ENCODE data around the gene MADD. TPM values are rescaled to one million over a fixed set of nuclear protein-coding genes. Genes with fewer than 3 reads are reported as not detected.

Gene MADD
- total RNA-seq, 1 experiment from 2014 or later = 31.2 TPM

GRCh38 chr11:47274495-47275235 lies 4.7 kb downstream of the MADD start:
- Histone ChIP-seq H3K4me2 (ENCODE audit: low read depth, low read length, poor library complexity, severe bottlenecking) (no peak overlapping the region), H3K36me3 (ENCODE audit: insufficient read depth, low read length) (peaks cover 26% of the 10 kb centered on the region), H4K20me1 (ENCODE audit: insufficient read depth, low read depth, low read length) (peaks cover 40% of the 10 kb centered on the region), H3K27ac (ENCODE audit: low read length) (no peak overlapping the region), H3K9me3 (ENCODE audit: low read length) (no peaks in the 10 kb centered on the region), H3K9me2 (replicated peaks; ENCODE audit: insufficient read depth, low read length) (no peaks in the 10 kb centered on the region), H2AFZ (ENCODE audit: low read length) (no peak overlapping the region), H3K27me3 (ENCODE audit: low read length) (no peaks in the 10 kb centered on the region), H3K9ac (ENCODE audit: low read length) (no peak overlapping the region), H3K4me1 (ENCODE audit: low read length) (peaks cover 26% of the 10 kb centered on the region), H3K4me3 (ENCODE audit: low read length) (no peak overlapping the region), H3K79me2 (ENCODE audit: low read length) (peaks cover 56% of the 10 kb centered on the region)
- DNase-seq = no peak

- H3K4me1 ChIP-seq (ENCODE audit: low read length) = peaks cover 12% of the 10 kb centered on the region
- H3K27me3 ChIP-seq (ENCODE audit: low read length) = no peaks in the 10 kb centered on the region
- H3K4me2 ChIP-seq (ENCODE audit: low read depth, low read length, poor library complexity, severe bottlenecking) = no peak overlapping the region
- no peak overlapping the region for H3K4me3 ChIP-seq (ENCODE audit: low read length)
- H3K9ac ChIP-seq (ENCODE audit: low read length) = no peak overlapping the region
- no peak for DNase-seq
- peaks cover 35% of the 10 kb centered on the region for H3K36me3 ChIP-seq (ENCODE audit: insufficient read depth, low read length)
- no peaks in the 10 kb centered on the region for H3K9me3 ChIP-seq (ENCODE audit: low read length)
- H2AFZ ChIP-seq (ENCODE audit: low read length) = no peak overlapping the region
- H3K27ac ChIP-seq (ENCODE audit: low read length) = no peak overlapping the region
- peaks cover 26% of the 10 kb centered on the region for H4K20me1 ChIP-seq (ENCODE audit: insufficient read depth, low read depth, low read length)
- no peaks in the 10 kb centered on the region for H3K9me2 ChIP-seq (replicated peaks; ENCODE audit: insufficient read depth, low read length)
- H3K79me2 ChIP-seq (ENCODE audit: low read length) = peaks cover 40% of the 10 kb centered on the region
Observed at GRCh38 chr11:47276923-47277322, 7.0 kb downstream of the MADD start.

DNA sequence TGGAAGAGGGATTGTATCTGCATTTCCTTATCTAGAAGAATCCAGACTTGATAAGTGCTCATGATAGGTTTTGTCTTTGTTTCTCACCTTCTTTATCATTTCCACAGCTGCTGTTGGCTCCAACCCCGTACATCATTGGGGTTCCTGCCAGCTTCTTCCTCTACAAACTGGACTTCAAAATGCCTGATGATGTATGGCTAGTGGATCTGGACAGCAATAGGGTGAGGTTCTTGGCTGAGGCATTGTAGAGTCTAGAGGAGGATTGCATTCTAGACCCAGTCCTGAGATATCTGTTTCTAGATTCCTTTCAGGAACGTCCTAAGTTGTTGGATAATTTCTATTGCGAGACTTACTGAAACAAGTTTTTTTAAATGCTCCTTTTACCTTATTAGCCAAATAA lies 8.1 kb downstream of the MADD start:
- Histone ChIP-seq H4K20me1 (ENCODE audit: insufficient read depth, low read depth, low read length) (peaks cover 14% of the 10 kb centered on the region), H2AFZ (ENCODE audit: low read length) (no peak overlapping the region), H3K4me1 (ENCODE audit: low read length) (peaks cover under 1% of the 10 kb centered on the region), H3K4me3 (ENCODE audit: low read length) (no peak overlapping the region), H3K27me3 (ENCODE audit: low read length) (no peaks in the 10 kb centered on the region), H3K27ac (ENCODE audit: low read length) (no peak overlapping the region), H3K79me2 (ENCODE audit: low read length) (peaks cover 28% of the 10 kb centered on the region), H3K9ac (ENCODE audit: low read length) (no peak overlapping the region), H3K4me2 (ENCODE audit: low read depth, low read length, poor library complexity, severe bottlenecking) (no peak overlapping the region), H3K36me3 (ENCODE audit: insufficient read depth, low read length) (peaks cover 41% of the 10 kb centered on the region), H3K9me2 (replicated peaks; ENCODE audit: insufficient read depth, low read length) (no peaks in the 10 kb centered on the region), H3K9me3 (ENCODE audit: low read length) (no peaks in the 10 kb centered on the region)
- DNase-seq = no peak

- Histone ChIP-seq H3K4me2 (ENCODE audit: low read depth, low read length, poor library complexity, severe bottlenecking) (no peak overlapping the region), H4K20me1 (ENCODE audit: insufficient read depth, low read depth, low read length) (peaks cover 10% of the 10 kb centered on the region), H3K9ac (ENCODE audit: low read length) (no peak overlapping the region), H3K27me3 (ENCODE audit: low read length) (no peaks in the 10 kb centered on the region), H3K9me3 (ENCODE audit: low read length) (no peaks in the 10 kb centered on the region), H3K36me3 (ENCODE audit: insufficient read depth, low read length) (peaks cover 41% of the 10 kb centered on the region), H3K4me1 (ENCODE audit: low read length) (no peaks in the 10 kb centered on the region), H3K79me2 (ENCODE audit: low read length) (peaks cover 21% of the 10 kb centered on the region), H3K27ac (ENCODE audit: low read length) (no peak overlapping the region), H3K4me3 (ENCODE audit: low read length) (no peak overlapping the region), H2AFZ (ENCODE audit: low read length) (no peak overlapping the region), H3K9me2 (replicated peaks; ENCODE audit: insufficient read depth, low read length) (no peaks in the 10 kb centered on the region)
- no peak for DNase-seq
Observed at GRCh38 chr11:47278769-47279168, 8.8 kb downstream of the MADD start.

- Histone ChIP-seq H3K4me3 (ENCODE audit: low read length) (no peak overlapping the region), H4K20me1 (ENCODE audit: insufficient read depth, low read depth, low read length) (no peaks in the 10 kb centered on the region), H3K9me3 (ENCODE audit: low read length) (no peaks in the 10 kb centered on the region), H3K9ac (ENCODE audit: low read length) (no peak overlapping the region), H3K36me3 (ENCODE audit: insufficient read depth, low read length) (peaks cover 43% of the 10 kb centered on the region), H3K9me2 (replicated peaks; ENCODE audit: insufficient read depth, low read length) (no peaks in the 10 kb centered on the region), H3K4me1 (ENCODE audit: low read length) (no peaks in the 10 kb centered on the region), H3K79me2 (ENCODE audit: low read length) (peaks cover 8% of the 10 kb centered on the region; the same call in 1 of the 2 replicates), H2AFZ (ENCODE audit: low read length) (no peak overlapping the region), H3K27ac (ENCODE audit: low read length) (no peak overlapping the region), H3K4me2 (ENCODE audit: low read depth, low read length, poor library complexity, severe bottlenecking) (no peak overlapping the region), H3K27me3 (ENCODE audit: low read length) (no peaks in the 10 kb centered on the region)
- no peak for DNase-seq
Observed at GRCh38 chr11:47280099-47280498, 10.2 kb downstream of the MADD start.

DNA sequence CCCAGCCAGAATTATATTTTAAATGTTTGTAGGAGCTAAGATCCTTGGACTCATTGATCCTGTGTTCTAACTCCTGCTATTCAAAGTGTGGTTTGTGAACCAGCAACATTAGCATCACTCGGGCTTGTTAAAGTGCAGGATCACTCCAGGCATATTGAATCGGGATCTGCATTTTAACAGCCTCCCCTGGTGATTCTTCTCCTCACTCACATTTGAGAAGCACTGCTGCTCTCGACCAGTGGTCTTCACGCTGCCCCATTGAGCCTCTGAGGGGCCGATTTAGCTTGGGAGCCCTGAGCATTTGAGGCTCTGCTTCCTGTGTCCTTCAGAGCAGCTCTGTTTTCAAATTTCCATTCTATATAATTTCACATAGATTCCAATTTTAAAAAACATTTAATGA lies 10.9 kb downstream of the MADD start:
- no peak overlapping the region for H3K27ac ChIP-seq (ENCODE audit: low read length)
- H3K9me2 ChIP-seq (replicated peaks; ENCODE audit: insufficient read depth, low read length) = no peaks in the 10 kb centered on the region
- no peak overlapping the region for H2AFZ ChIP-seq (ENCODE audit: low read length)
- H3K4me3 ChIP-seq (ENCODE audit: low read length) = no peak overlapping the region
- no peaks in the 10 kb centered on the region for H3K4me1 ChIP-seq (ENCODE audit: low read length)
- no peak overlapping the region for H3K4me2 ChIP-seq (ENCODE audit: low read depth, low read length, poor library complexity, severe bottlenecking)
- no peak for DNase-seq
- no peaks in the 10 kb centered on the region for H3K9me3 ChIP-seq (ENCODE audit: low read length)
- peaks cover 39% of the 10 kb centered on the region for H3K36me3 ChIP-seq (ENCODE audit: insufficient read depth, low read length)
- no peak overlapping the region for H3K9ac ChIP-seq (ENCODE audit: low read length)
- H4K20me1 ChIP-seq (ENCODE audit: insufficient read depth, low read depth, low read length) = no peaks in the 10 kb centered on the region
- H3K79me2 ChIP-seq (ENCODE audit: low read length) = peaks cover 3% of the 10 kb centered on the region; the same call in 1 of the 2 replicates
- H3K27me3 ChIP-seq (ENCODE audit: low read length) = no peaks in the 10 kb centered on the region

GRCh38 chr11:47282462-47282861 lies 12.5 kb downstream of the MADD start:
- H3K9me2 ChIP-seq (replicated peaks; ENCODE audit: insufficient read depth, low read length) = no peaks in the 10 kb centered on the region
- H3K4me1 ChIP-seq (ENCODE audit: low read length) = no peaks in the 10 kb centered on the region
- no peak for DNase-seq
- no peak overlapping the region for H3K4me3 ChIP-seq (ENCODE audit: low read length)
- H3K27me3 ChIP-seq (ENCODE audit: low read length) = no peaks in the 10 kb centered on the region
- no peak overlapping the region for H3K27ac ChIP-seq (ENCODE audit: low read length)
- no peak overlapping the region for H2AFZ ChIP-seq (ENCODE audit: low read length)
- H3K9me3 ChIP-seq (ENCODE audit: low read length) = no peaks in the 10 kb centered on the region
- no peak overlapping the region for H3K9ac ChIP-seq (ENCODE audit: low read length)
- no peaks in the 10 kb centered on the region for H3K79me2 ChIP-seq (ENCODE audit: low read length)
- H3K36me3 ChIP-seq (ENCODE audit: insufficient read depth, low read length) = peaks cover 36% of the 10 kb centered on the region
- H3K4me2 ChIP-seq (ENCODE audit: low read depth, low read length, poor library complexity, severe bottlenecking) = no peak overlapping the region
- no peaks in the 10 kb centered on the region for H4K20me1 ChIP-seq (ENCODE audit: insufficient read depth, low read depth, low read length)

DNA sequence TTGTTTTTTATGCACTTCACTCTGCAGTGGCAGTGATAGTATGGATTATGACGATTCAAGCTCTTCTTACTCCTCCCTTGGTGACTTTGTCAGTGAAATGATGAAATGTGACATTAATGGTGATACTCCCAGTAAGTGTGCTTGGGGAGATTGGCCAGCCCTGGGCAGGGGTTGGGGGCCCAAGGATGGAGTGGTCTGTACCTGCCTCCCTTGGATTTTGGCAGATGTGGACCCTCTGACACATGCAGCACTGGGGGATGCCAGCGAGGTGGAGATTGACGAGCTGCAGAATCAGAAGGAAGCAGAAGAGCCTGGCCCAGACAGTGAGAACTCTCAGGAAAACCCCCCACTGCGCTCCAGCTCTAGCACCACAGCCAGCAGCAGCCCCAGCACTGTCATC lies 14.2 kb downstream of the MADD start:
- no peak overlapping the region for H3K9ac ChIP-seq (ENCODE audit: low read length)
- no peaks in the 10 kb centered on the region for H3K9me3 ChIP-seq (ENCODE audit: low read length)
- peaks cover 34% of the 10 kb centered on the region for H3K36me3 ChIP-seq (ENCODE audit: insufficient read depth, low read length)
- no peak for DNase-seq
- no peaks in the 10 kb centered on the region for H3K79me2 ChIP-seq (ENCODE audit: low read length)
- no peaks in the 10 kb centered on the region for H3K4me1 ChIP-seq (ENCODE audit: low read length)
- no peak overlapping the region for H3K4me3 ChIP-seq (ENCODE audit: low read length)
- no peaks in the 10 kb centered on the region for H4K20me1 ChIP-seq (ENCODE audit: insufficient read depth, low read depth, low read length)
- no peaks in the 10 kb centered on the region for H3K9me2 ChIP-seq (replicated peaks; ENCODE audit: insufficient read depth, low read length)
- no peak overlapping the region for H2AFZ ChIP-seq (ENCODE audit: low read length)
- H3K27me3 ChIP-seq (ENCODE audit: low read length) = no peaks in the 10 kb centered on the region
- H3K27ac ChIP-seq (ENCODE audit: low read length) = no peak overlapping the region
- no peak overlapping the region for H3K4me2 ChIP-seq (ENCODE audit: low read depth, low read length, poor library complexity, severe bottlenecking)

Data from Karpas-422 (cell line).